Upper lobe of right lung (tissue), 1 donor: ENCODE measurements around the gene KCNS1. TPM values are rescaled to one million over a fixed set of nuclear protein-coding genes. Genes with fewer than 3 reads are reported as not detected.

Experiments
- ATAC-seq: fragments of 200-7000 bp; cut with Tn5 transposase; one replicate; pipeline ENCODE4 v1.9.1; 2020; ENCODE audit warnings: mild to moderate bottlenecking, moderate library complexity
- DNase-seq: peaks from one replicate; pipeline ENCODE4 v3.0.0-alpha.2; 2020
- H3K27ac ChIP-seq: fragments of 200-600 bp; one replicate; pipeline ENCODE4 v1.8.0; 2022
- H3K27me3 ChIP-seq: fragments of 200-600 bp; one replicate; pipeline ENCODE4 v1.8.0; 2022; ENCODE audit warnings: mild to moderate bottlenecking
- H3K36me3 ChIP-seq: fragments of 200-600 bp; one replicate; pipeline ENCODE4 v1.8.0; 2022
- H3K4me1 ChIP-seq: fragments of 200-600 bp; one replicate; pipeline ENCODE4 v1.8.0; 2022
- H3K4me3 ChIP-seq: fragments of 200-600 bp; one replicate; pipeline ENCODE4 v1.8.0; 2022; ENCODE audit warnings: mild to moderate bottlenecking
- H3K9me3 ChIP-seq: fragments of 200-600 bp; one replicate; pipeline ENCODE4 v1.8.0; 2022
- intact Hi-C: fragments of 100-400 bp; cut with DNase I; formaldehyde crosslinking; loops from one replicate; pipeline ENCODE4 v1.11.0; 2022
- total RNA-seq: library from RNA; stranded (reverse); fragmentation: NEBNext Ultra II Directional; extraction: Animal tissue kit (Norgen Biotek cat#: 25700); gene quantifications from one replicate; pipeline ENCODE4 v1.2.1, GENCODE V29; 2021
- TF ChIP-seq, protein P1 (sequence below): fragments of 200-600 bp; IDR thresholded peaks from one replicate; pipeline ENCODE4 v1.8.0; 2022; ENCODE audit warnings: antibody characterized with exemption
- donor health status: DM: no; HTN: yes; CAD: no; lungs with severe emphysema.

Gene KCNS1
- total RNA-seq, 1 donor from 2014 or later: 1.6 TPM

DNA sequence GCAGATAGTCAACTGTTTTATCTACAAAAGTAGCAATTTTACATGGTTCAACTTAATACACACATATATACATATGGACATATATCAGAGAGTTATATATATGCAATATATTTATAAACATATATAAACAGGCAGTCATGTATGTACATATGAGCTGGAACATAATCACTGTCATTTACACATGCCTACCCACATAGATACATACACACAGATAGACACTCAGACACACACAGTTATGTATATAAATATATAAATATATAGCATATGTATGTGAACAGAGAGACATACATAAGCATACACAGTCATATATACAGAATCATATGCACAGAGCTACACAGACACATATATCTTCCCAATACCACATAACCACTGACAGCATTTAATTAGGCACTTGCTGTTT lies 11.8 kb upstream of the KCNS1 start:
- Histone ChIP-seq H3K4me1 (no peaks in the 10 kb centered on the region), H3K9me3 (no peaks in the 10 kb centered on the region), H3K36me3 (no peaks in the 10 kb centered on the region), H3K4me3 (no peak overlapping the region), H3K27ac (no peak overlapping the region), H3K27me3 (no peaks in the 10 kb centered on the region)
- no peak for DNase-seq
- no peak for ATAC-seq
- TF ChIP-seq, protein P1, sequence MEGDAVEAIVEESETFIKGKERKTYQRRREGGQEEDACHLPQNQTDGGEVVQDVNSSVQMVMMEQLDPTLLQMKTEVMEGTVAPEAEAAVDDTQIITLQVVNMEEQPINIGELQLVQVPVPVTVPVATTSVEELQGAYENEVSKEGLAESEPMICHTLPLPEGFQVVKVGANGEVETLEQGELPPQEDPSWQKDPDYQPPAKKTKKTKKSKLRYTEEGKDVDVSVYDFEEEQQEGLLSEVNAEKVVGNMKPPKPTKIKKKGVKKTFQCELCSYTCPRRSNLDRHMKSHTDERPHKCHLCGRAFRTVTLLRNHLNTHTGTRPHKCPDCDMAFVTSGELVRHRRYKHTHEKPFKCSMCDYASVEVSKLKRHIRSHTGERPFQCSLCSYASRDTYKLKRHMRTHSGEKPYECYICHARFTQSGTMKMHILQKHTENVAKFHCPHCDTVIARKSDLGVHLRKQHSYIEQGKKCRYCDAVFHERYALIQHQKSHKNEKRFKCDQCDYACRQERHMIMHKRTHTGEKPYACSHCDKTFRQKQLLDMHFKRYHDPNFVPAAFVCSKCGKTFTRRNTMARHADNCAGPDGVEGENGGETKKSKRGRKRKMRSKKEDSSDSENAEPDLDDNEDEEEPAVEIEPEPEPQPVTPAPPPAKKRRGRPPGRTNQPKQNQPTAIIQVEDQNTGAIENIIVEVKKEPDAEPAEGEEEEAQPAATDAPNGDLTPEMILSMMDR: no peak
- intact Hi-C loops: no loop called here

DNA sequence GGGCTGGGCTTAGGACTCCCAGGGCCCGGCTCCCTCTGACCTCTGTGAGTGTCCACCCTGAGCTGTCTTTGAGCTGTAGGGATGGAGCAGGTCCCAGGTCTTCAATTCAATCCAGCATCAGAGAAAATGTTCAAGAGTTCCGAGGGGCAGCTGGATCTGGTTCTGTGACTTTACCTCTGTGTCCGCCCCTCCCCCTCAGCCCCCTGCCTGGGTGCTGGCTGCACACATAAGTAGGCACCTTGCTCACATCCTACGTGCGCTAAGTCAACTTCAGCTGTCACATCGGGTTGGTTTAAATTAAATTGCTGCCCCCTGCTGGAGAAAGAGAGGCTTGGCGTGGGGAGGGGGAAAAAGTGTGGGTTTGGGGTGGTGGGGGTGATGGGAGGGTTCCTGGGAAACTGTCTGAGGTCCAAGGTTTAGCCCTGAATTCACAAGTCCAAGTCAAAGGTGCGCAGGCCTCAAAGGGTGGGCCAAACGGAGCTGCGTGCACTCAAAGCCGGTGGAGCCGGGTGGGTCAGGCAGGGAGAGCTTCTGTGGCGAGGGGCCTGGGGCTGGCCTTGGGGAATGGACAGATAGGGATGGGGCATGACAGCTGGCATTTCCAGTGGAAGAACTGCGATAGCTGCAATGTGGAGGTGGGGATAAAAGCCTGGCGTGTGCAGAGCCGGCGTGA lies 11.0 kb upstream of the KCNS1 start:
- TF ChIP-seq, protein P1: peak; percentile 47
- peak; percentile 27 for ATAC-seq
- Histone ChIP-seq H3K36me3 (no peaks in the 10 kb centered on the region), H3K4me3 (no peak overlapping the region), H3K4me1 (no peaks in the 10 kb centered on the region), H3K27me3 (no peaks in the 10 kb centered on the region), H3K27ac (no peak overlapping the region), H3K9me3 (no peaks in the 10 kb centered on the region)
- intact Hi-C loops: no loop called here
- DNase-seq: no peak

DNA sequence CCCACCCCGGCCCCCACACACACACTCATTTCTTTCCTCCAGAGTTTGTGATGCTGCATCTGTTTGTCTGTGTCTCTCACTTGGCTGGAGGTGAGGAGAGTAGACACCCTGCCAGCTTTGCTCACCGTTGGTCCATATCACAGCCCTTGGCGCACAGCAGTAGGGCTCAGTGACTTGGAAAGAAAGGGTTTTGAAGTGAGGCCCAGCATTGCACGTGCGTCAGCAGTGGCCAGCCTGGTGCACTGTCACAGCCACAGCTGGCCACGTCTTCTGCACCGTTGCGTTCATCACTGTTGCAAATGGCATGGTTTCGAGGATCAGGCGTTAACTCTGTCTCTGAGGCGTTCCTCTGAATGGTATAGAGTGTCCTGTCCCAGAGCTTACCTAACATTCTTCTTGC lies 10.4 kb upstream of the KCNS1 start:
- no peaks in the 10 kb centered on the region for H3K9me3 ChIP-seq
- TF ChIP-seq, protein P1: no peak
- no peaks in the 10 kb centered on the region for H3K4me1 ChIP-seq
- intact Hi-C loops: no loop called here
- no peak for ATAC-seq
- H3K36me3 ChIP-seq: no peaks in the 10 kb centered on the region
- H3K27ac ChIP-seq: no peak overlapping the region
- no peak for DNase-seq
- H3K4me3 ChIP-seq: no peak overlapping the region
- no peaks in the 10 kb centered on the region for H3K27me3 ChIP-seq

DNA sequence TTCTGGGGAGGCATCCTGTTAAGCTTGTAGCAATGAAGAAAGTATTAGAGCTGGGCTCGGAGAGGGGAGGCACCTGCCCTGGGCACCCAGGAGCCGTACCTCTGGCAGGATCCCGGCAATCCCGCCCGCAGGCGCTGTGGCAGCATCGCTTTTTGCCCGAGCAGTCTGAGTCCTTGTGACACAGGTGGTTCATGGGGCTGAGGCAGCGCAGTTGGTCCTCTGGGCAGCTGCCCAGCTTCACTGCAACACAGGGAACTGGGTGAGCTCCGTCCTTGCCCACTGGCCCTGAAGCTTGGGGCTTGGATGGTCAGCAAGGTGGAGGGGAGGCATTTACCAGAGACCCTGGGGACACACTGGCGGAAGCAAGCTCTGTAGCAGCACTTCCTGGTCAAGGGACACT lies 9.4 kb upstream of the KCNS1 start:
- intact Hi-C loops: no loop called here
- no peak for DNase-seq

DNA sequence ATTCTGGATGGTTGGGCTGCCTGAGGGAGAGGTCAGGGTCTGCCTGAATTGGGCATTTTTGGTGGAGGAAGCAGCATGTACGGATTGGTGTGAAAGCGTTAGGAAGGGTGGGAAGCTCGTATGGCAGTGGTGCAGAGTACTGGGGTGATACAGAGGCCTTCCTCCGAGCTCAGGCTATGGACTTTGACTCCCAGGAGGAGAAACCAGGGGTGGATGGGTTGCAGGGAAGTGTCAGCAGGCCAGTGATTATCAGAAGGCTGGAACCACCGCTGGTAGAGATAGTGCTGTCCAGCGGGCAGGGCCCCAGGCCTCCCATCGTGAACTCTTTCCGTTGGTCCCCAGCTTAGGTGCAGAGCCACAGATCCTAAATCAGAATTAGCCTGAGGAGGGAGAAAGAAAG lies 8.7 kb upstream of the KCNS1 start:
- intact Hi-C loops: no loop called here

More for the DNA sequence above, 9.4 kb upstream of the KCNS1 start:
- no peak overlapping the region for H3K27ac ChIP-seq
- TF ChIP-seq, protein P1: no peak
- no peaks in the 10 kb centered on the region for H3K36me3 ChIP-seq
- no peaks in the 10 kb centered on the region for H3K9me3 ChIP-seq
- ATAC-seq: no peak
- no peaks in the 10 kb centered on the region for H3K4me1 ChIP-seq
- H3K27me3 ChIP-seq: no peaks in the 10 kb centered on the region
- H3K4me3 ChIP-seq: no peak overlapping the region

More for the DNA sequence above, 8.7 kb upstream of the KCNS1 start:
- Histone ChIP-seq H3K27ac (no peak overlapping the region), H3K9me3 (no peaks in the 10 kb centered on the region), H3K4me1 (no peaks in the 10 kb centered on the region), H3K36me3 (no peaks in the 10 kb centered on the region), H3K27me3 (no peaks in the 10 kb centered on the region), H3K4me3 (no peak overlapping the region)
- no peak for DNase-seq
- TF ChIP-seq, protein P1: no peak
- no peak for ATAC-seq
